HepG2 (cell line): ENCODE measurements around the gene TNIP1. TPM values are rescaled to one million over a fixed set of nuclear protein-coding genes. Genes with fewer than 3 reads are reported as not detected.

ENCODE experiments used
- ATAC-seq: fragments of 200-7000 bp; cut with Tn5 transposase; 3 replicates; pipeline ENCODE4 v1.9.1; 2020; ENCODE audit warnings: mild to moderate bottlenecking, moderate library complexity
- BruUV-seq: library from RNA; stranded (reverse); fragments of 400-500 nt; replicated peaks from 2 replicates; lab custom pipeline; 2021; lab: Mats Ljungman, UMichigan
- CTCF ChIA-PET: fragments of 300-600 bp; formaldehyde crosslinking; extraction: SDS; loops from one replicate; lab custom pipeline; 2021; ENCODE audit warnings: low total read pairs, inconsistent platforms, low intra/inter-chr PET ratio; lab: Yijun Ruan, JAX
- POLR2A ChIA-PET: fragments of 350-600 bp; sonication (Branson Sonifier 250); formaldehyde crosslinking; loops from one replicate; lab custom pipeline; 2020; ENCODE audit warnings: antibody characterized with exemption, inconsistent platforms; lab: Yijun Ruan, JAX
- DNase-seq: peaks from one replicate; pipeline ENCODE4 v3.0.0-alpha.2; 2015; ENCODE audit warnings: low spot score
- FAIRE-seq: peaks from 3 replicates; lab custom pipeline; 2011; peaks lifted over from hg19 to GRCh38; lab: Jason Lieb, UNC
- H2AFZ ChIP-seq: one replicate; pipeline ENCODE4 v1.6.1; 2011; ENCODE audit warnings: low read length, inconsistent platforms
- H3K27ac ChIP-seq: fragments of 300-600 bp; 3 replicates; pipeline ENCODE4 v1.8.0; 2011; ENCODE audit warnings: mixed run types, mild to moderate bottlenecking, mixed read lengths, low read length, inconsistent platforms; ENCODE audit not compliant: insufficient read depth; ENCODE audit errors: extremely low read length
- H3K27me3 ChIP-seq, 2 experiments: fragments of 200-600 bp in 1 of 2; 2 replicates in 1 of 2; 3 replicates in 1 of 2; pipeline versions ENCODE4 v1.6.0 to v1.8.0; 2011; ENCODE audit warnings: low read length in 2 of 2, mild to moderate bottlenecking in 2 of 2, moderate library complexity in 2 of 2, inconsistent platforms in 1 of 2; ENCODE audit not compliant: insufficient read depth in 2 of 2, control insufficient read depth in 1 of 2
- H3K36me3 ChIP-seq, 2 experiments: fragments of 200-600 bp in 1 of 2; replicated peaks in 1 of 2; 2 replicates in 1 of 2; 3 replicates in 1 of 2; pipeline versions ENCODE4 v1.5.1 to v1.8.0; 2011; ENCODE audit warnings: low read length in 2 of 2, inconsistent platforms in 1 of 2; ENCODE audit not compliant: insufficient read depth in 2 of 2, control insufficient read depth in 1 of 2
- H3K4me1 ChIP-seq: 2 replicates; pipeline ENCODE4 v1.5.1; 2012; ENCODE audit warnings: low read length, inconsistent platforms; ENCODE audit not compliant: insufficient read depth
- H3K4me2 ChIP-seq: 2 replicates; pipeline ENCODE4 v1.6.0; 2011; ENCODE audit warnings: low read depth, low read length, inconsistent platforms
- H3K4me3 ChIP-seq, 3 experiments: fragments of 200-600 bp in 1 of 3; sonication (generic), shearing (Covaris generic) in 1 of 3; replicated peaks in 1 of 3; 2 replicates each; pipeline ENCODE4 v1.5.1; 2011 to 2016; ENCODE audit warnings: low read length in 3 of 3, inconsistent platforms in 2 of 3, low read depth in 2 of 3, mild to moderate bottlenecking in 2 of 3, control low read depth in 1 of 3, mixed read lengths in 1 of 3; ENCODE audit not compliant: insufficient read depth in 1 of 3
- H3K79me2 ChIP-seq: one replicate; pipeline ENCODE4 v1.6.1; 2011; ENCODE audit warnings: low read length, inconsistent platforms; ENCODE audit not compliant: insufficient read depth
- H3K9ac ChIP-seq: 2 replicates; pipeline ENCODE4 v1.6.0; 2011; ENCODE audit warnings: mild to moderate bottlenecking, low read depth, low read length, inconsistent platforms; ENCODE audit not compliant: insufficient read depth
- H3K9me3 ChIP-seq: 2 replicates; pipeline ENCODE4 v1.5.1; 2012; ENCODE audit warnings: mild to moderate bottlenecking, low read length
- H4K20me1 ChIP-seq: 2 replicates; pipeline ENCODE4 v1.6.0; 2011; ENCODE audit warnings: inconsistent platforms, mild to moderate bottlenecking, low read length, moderate library complexity; ENCODE audit not compliant: insufficient read depth
- EP300 ChIP-seq, 3 experiments: sonication (generic) in 1 of 3; formaldehyde crosslinking in 1 of 3; IDR thresholded peaks; 2 replicates each; pipeline versions ENCODE4 v1.5.1 to v1.6.1; 2011 to 2020; ENCODE audit warnings: low read depth in 2 of 3, low read length in 2 of 3, borderline replicate concordance in 1 of 3, improper control_type of control experiment in 1 of 3, mild to moderate bottlenecking in 1 of 3, missing genetic modification reagents in 1 of 3, moderate library complexity in 1 of 3
- KDM1A ChIP-seq: IDR thresholded peaks from 2 replicates; pipeline ENCODE4 v1.6.1; 2016; ENCODE audit warnings: missing compliant biosample characterization
- NCOA5 ChIP-seq: sonication (generic); formaldehyde crosslinking; IDR thresholded peaks from 2 replicates; pipeline ENCODE4 v1.4.0; 2020; ENCODE audit warnings: missing genetic modification reagents
- PHF21A ChIP-seq: sonication (generic); formaldehyde crosslinking; IDR thresholded peaks from 2 replicates; pipeline ENCODE4 v1.5.0; 2020; ENCODE audit warnings: mild to moderate bottlenecking, missing genetic modification reagents
- SNAI1 ChIP-seq: sonication (generic); formaldehyde crosslinking; IDR thresholded peaks from 2 replicates; pipeline ENCODE4 v1.5.0; 2020; ENCODE audit warnings: mild to moderate bottlenecking, missing genetic modification reagents, borderline replicate concordance
- SOX13 ChIP-seq, 3 experiments: fragments of 450-650 bp in 1 of 3; sonication (generic) in 1 of 3; formaldehyde crosslinking in 1 of 3; IDR thresholded peaks in 2 of 3; conservative IDR thresholded peaks in 1 of 3; 2 replicates each; pipeline versions ENCODE4 v1.5.0 to v1.6.1; 2016 to 2020; ENCODE audit warnings: antibody characterized with exemption in 1 of 3, mild to moderate bottlenecking in 1 of 3, missing compliant biosample characterization in 1 of 3, missing genetic modification reagents in 1 of 3, moderate library complexity in 1 of 3
- THYN1 ChIP-seq: sonication (generic); formaldehyde crosslinking; IDR thresholded peaks from 2 replicates; pipeline ENCODE4 v1.8.1; 2023; ENCODE audit warnings: low read depth, mild to moderate bottlenecking, moderate library complexity, missing genetic modification reagents, borderline replicate concordance
- ZFYVE20 ChIP-seq: sonication (generic); formaldehyde crosslinking; IDR thresholded peaks from 2 replicates; pipeline ENCODE4 v1.8.0; 2023; ENCODE audit warnings: low read depth, mild to moderate bottlenecking, moderate library complexity, missing genetic modification reagents, borderline replicate concordance
- ZNF253 ChIP-seq: sonication (generic); formaldehyde crosslinking; IDR thresholded peaks from 2 replicates; pipeline ENCODE4 v1.8.0; 2022; ENCODE audit warnings: mild to moderate bottlenecking, missing genetic modification reagents, borderline replicate concordance
- ZNF768 ChIP-seq: sonication (generic); formaldehyde crosslinking; IDR thresholded peaks from 2 replicates; pipeline ENCODE4 v1.4.0; 2020; ENCODE audit warnings: missing genetic modification reagents
- WGBS: methylation state at CpG from one replicate; pipeline ENCODE4 v1.1.6; 2017; ENCODE audit warnings: low lambda C conversion rate; 5-methylcytosine and 5-hydroxymethylcytosine counted together
- in situ Hi-C: cut with HindIII; loops from 2 replicates; pipeline ENCODE4 v1.10.0; 2017; ENCODE audit warnings: low pct_unique_long_range_greater_than_20kb; ENCODE audit not compliant: extremely low pct_ligation_motif_present
- intact Hi-C: fragments of 100-400 bp; cut with micrococcal nuclease; formaldehyde crosslinking; loops from one replicate; pipeline ENCODE4 v1.10.0; 2022; ENCODE audit not compliant: unreplicated experiment
- polyA plus RNA-seq, 8 experiments: library from polyadenylated mRNA; depleted of rRNA in 3 of 8; stranded (reverse) in 7 of 8; unstranded in 1 of 8; fragments of >200 nt; fragmentation: Illumina TruSeq in 4 of 8; extraction: Trizol in 4 of 8; gene quantifications; 2 replicates each; pipeline versions ENCODE4 v1.2.1 to v1.2.3, GENCODE V29; 2011 to 2016; ENCODE audit warnings: low read depth in 4 of 8, missing spikeins in 1 of 8, mixed read lengths in 1 of 8; ENCODE audit not compliant: insufficient read depth in 1 of 8
- total RNA-seq, 5 experiments: library from RNA; depleted of rRNA; stranded (reverse); fragments of >200 nt; fragmentation: Illumina TruSeq; extraction: Trizol; gene quantifications; 2 replicates each; pipeline ENCODE4 v1.2.3, GENCODE V29; 2016; ENCODE audit warnings: low read depth in 1 of 5
- TF ChIP-seq, protein P1 (sequence below): sonication (generic); formaldehyde crosslinking; IDR thresholded peaks from 2 replicates; pipeline ENCODE4 v1.4.0; 2020; ENCODE audit warnings: missing genetic modification reagents, borderline replicate concordance
- TF ChIP-seq, protein P2 (sequence below): sonication (generic); formaldehyde crosslinking; IDR thresholded peaks from 2 replicates; pipeline ENCODE4 v1.5.1; 2020; ENCODE audit warnings: mild to moderate bottlenecking, missing genetic modification reagents, moderate library complexity
- TF ChIP-seq, protein P3 (sequence below): sonication (generic); formaldehyde crosslinking; IDR thresholded peaks from 2 replicates; pipeline ENCODE4 v1.9.0; 2021; ENCODE audit warnings: missing genetic modification reagents, borderline replicate concordance

Gene TNIP1
- total and polyA plus RNA-seq, 2 of the 13 experiments (the other 11 are each of a cell fraction or from before 2014, with no cell fraction given), result 26.2 to 45.9 TPM

DNA sequence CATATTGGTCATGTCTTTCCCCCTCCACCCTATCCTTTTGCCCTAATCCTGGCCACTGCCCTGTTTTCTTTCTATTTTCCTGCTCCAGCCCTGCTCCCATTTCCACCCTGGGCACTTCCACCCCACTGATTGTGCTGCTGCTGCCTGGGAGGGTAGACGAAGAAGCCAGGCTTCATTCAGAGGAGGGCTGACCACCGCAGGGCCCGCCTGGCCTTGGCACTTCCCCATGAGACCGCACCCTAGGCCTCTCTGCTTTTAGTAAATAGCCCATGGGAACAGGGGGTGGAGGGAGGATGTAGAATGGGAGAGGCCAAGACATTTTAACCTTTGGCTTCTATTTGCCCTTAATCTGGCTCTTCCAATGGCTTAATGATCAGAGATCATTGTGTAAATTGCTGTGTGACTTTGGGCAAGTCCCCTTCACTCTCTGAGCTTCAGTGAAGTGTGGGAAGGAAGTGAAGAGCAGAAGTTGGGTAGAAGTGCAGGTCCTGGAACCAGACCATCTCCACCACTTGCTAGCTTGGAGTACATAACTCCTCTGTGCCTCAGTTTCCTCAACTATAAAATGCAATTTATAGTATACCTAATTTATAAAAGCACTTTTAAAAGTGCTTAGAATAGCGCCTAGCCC is 74.0 kb downstream of the TNIP1 start:
- no peak overlapping the region for H2AFZ ChIP-seq
- H4K20me1 ChIP-seq, result no peaks in the 10 kb centered on the region
- H3K9me3 ChIP-seq, result no peaks in the 10 kb centered on the region
- H3K27me3 ChIP-seq, result no peaks in the 10 kb centered on the region
- no peak for DNase-seq
- POLR2A ChIA-PET, result interaction anchor here (1.3 to 3.3 kb wide), 2 partner anchors 13 to 14 kb away, joined by 5 to 31 read pairs; partner anchors contain the start of gene GPX3
- intact Hi-C loops, result loop anchor here (10.0 kb wide), 1 partner anchor 218 kb away; the partner anchor contains the start of gene CCDC69
- H3K4me2 ChIP-seq, result 0 out of 2 replicates have a peak overlapping the region, but pooled peaks have one; percentile 70
- H3K9ac ChIP-seq, result no peak overlapping the region
- no TSS peak for BruUV-seq
- CTCF ChIA-PET, result no interaction called here
- peaks cover 89% of the 10 kb centered on the region for H3K4me1 ChIP-seq
- no peaks in the 10 kb centered on the region for H3K36me3 ChIP-seq
- no peak for ATAC-seq
- in situ Hi-C loops, result loop anchor here (5.0 kb wide), 1 partner anchor 40 kb away; no protein-coding TSS in a partner anchor
- H3K4me3 ChIP-seq, result no peak overlapping the region
- WGBS, result 91% methylated on average over 5 of the region's 5 CpGs
- peak overlapping the region; percentile 68 for H3K27ac ChIP-seq
- no peaks in the 10 kb centered on the region for H3K79me2 ChIP-seq
- no peak for FAIRE-seq
- TF ChIP-seq EP300 (IDR thresholded peaks at IDR 0.05; ENCODE audit: low read depth in 2 of 2, low read length in 2 of 2), result no peak
- no peak for TF ChIP-seq EP300 (CRISPR knock-in tag; IDR thresholded peaks at IDR 0.05; ENCODE audit: borderline replicate concordance)
- TF ChIP-seq THYN1 (CRISPR knock-in tag), result no peak
- peak; percentile 82 for TF ChIP-seq ZNF768 (CRISPR knock-in tag)
- TF ChIP-seq PHF21A (CRISPR knock-in tag), result no peak
- no peak for TF ChIP-seq ZFYVE20 (CRISPR knock-in tag)
- TF ChIP-seq, protein P1, sequence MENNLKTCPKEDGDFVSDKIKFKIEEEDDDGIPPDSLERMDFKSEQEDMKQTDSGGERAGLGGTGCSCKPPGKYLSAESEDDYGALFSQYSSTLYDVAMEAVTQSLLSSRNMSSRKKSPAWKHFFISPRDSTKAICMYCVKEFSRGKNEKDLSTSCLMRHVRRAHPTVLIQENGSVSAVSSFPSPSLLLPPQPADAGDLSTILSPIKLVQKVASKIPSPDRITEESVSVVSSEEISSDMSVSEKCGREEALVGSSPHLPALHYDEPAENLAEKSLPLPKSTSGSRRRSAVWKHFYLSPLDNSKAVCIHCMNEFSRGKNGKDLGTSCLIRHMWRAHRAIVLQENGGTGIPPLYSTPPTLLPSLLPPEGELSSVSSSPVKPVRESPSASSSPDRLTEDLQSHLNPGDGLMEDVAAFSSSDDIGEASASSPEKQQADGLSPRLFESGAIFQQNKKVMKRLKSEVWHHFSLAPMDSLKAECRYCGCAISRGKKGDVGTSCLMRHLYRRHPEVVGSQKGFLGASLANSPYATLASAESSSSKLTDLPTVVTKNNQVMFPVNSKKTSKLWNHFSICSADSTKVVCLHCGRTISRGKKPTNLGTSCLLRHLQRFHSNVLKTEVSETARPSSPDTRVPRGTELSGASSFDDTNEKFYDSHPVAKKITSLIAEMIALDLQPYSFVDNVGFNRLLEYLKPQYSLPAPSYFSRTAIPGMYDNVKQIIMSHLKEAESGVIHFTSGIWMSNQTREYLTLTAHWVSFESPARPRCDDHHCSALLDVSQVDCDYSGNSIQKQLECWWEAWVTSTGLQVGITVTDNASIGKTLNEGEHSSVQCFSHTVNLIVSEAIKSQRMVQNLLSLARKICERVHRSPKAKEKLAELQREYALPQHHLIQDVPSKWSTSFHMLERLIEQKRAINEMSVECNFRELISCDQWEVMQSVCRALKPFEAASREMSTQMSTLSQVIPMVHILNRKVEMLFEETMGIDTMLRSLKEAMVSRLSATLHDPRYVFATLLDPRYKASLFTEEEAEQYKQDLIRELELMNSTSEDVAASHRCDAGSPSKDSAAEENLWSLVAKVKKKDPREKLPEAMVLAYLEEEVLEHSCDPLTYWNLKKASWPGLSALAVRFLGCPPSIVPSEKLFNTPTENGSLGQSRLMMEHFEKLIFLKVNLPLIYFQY (CRISPR knock-in tag), result no peak
- TF ChIP-seq SOX13 (IDR thresholded peaks at IDR 0.05), result no peak
- TF ChIP-seq SOX13 (CRISPR knock-in tag; conservative IDR thresholded peaks at IDR 0.05 in 1 of 2, IDR thresholded peaks at IDR 0.05 in 1 of 2), result no peak
- TF ChIP-seq NCOA5 (CRISPR knock-in tag), result no peak
- no peak for TF ChIP-seq ZNF253
- TF ChIP-seq, protein P2, sequence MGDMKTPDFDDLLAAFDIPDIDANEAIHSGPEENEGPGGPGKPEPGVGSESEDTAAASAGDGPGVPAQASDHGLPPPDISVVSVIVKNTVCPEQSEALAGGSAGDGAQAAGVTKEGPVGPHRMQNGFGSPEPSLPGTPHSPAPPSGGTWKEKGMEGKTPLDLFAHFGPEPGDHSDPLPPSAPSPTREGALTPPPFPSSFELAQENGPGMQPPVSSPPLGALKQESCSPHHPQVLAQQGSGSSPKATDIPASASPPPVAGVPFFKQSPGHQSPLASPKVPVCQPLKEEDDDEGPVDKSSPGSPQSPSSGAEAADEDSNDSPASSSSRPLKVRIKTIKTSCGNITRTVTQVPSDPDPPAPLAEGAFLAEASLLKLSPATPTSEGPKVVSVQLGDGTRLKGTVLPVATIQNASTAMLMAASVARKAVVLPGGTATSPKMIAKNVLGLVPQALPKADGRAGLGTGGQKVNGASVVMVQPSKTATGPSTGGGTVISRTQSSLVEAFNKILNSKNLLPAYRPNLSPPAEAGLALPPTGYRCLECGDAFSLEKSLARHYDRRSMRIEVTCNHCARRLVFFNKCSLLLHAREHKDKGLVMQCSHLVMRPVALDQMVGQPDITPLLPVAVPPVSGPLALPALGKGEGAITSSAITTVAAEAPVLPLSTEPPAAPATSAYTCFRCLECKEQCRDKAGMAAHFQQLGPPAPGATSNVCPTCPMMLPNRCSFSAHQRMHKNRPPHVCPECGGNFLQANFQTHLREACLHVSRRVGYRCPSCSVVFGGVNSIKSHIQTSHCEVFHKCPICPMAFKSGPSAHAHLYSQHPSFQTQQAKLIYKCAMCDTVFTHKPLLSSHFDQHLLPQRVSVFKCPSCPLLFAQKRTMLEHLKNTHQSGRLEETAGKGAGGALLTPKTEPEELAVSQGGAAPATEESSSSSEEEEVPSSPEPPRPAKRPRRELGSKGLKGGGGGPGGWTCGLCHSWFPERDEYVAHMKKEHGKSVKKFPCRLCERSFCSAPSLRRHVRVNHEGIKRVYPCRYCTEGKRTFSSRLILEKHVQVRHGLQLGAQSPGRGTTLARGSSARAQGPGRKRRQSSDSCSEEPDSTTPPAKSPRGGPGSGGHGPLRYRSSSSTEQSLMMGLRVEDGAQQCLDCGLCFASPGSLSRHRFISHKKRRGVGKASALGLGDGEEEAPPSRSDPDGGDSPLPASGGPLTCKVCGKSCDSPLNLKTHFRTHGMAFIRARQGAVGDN (CRISPR knock-in tag), result peak; percentile 45
- no peak for TF ChIP-seq SNAI1 (CRISPR knock-in tag)
- TF ChIP-seq, protein P3, sequence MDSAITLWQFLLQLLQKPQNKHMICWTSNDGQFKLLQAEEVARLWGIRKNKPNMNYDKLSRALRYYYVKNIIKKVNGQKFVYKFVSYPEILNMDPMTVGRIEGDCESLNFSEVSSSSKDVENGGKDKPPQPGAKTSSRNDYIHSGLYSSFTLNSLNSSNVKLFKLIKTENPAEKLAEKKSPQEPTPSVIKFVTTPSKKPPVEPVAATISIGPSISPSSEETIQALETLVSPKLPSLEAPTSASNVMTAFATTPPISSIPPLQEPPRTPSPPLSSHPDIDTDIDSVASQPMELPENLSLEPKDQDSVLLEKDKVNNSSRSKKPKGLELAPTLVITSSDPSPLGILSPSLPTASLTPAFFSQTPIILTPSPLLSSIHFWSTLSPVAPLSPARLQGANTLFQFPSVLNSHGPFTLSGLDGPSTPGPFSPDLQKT (CRISPR knock-in tag), result no peak
- TF ChIP-seq KDM1A, result no peak
